Vagina (tissue), 2 donors: Measurements from ENCODE around the gene SORCS2.

Experiments used
- POLR2A ChIP-seq, 2 donors: fragments of 450-650 bp; IDR thresholded peaks; one replicate each; pipeline ENCODE4 v1.6.1; 2017; ENCODE audit warnings: antibody characterized with exemption in 2 of 2, mild to moderate bottlenecking in 2 of 2, moderate library complexity in 2 of 2
- POLR2AphosphoS5 ChIP-seq, 2 donors: sonication (generic); formaldehyde crosslinking; IDR thresholded peaks; one replicate each; pipeline ENCODE4 v1.9.0; 2017; ENCODE audit warnings: antibody characterized with exemption in 2 of 2, mild to moderate bottlenecking in 2 of 2, low read depth in 1 of 2; ENCODE audit not compliant: insufficient read depth in 1 of 2
- TF ChIP-seq, protein P1 (sequence below), 3 experiments: fragments of 450-650 bp in 2 of 3; fragments of 200-600 bp in 1 of 3; sonication (generic) in 1 of 3; IDR thresholded peaks; one replicate each; pipeline ENCODE4 v1.5.1; 2017 to 2019; ENCODE audit warnings: antibody characterized with exemption in 3 of 3, mild to moderate bottlenecking in 2 of 3, moderate library complexity in 2 of 3

- TF ChIP-seq, protein P1, sequence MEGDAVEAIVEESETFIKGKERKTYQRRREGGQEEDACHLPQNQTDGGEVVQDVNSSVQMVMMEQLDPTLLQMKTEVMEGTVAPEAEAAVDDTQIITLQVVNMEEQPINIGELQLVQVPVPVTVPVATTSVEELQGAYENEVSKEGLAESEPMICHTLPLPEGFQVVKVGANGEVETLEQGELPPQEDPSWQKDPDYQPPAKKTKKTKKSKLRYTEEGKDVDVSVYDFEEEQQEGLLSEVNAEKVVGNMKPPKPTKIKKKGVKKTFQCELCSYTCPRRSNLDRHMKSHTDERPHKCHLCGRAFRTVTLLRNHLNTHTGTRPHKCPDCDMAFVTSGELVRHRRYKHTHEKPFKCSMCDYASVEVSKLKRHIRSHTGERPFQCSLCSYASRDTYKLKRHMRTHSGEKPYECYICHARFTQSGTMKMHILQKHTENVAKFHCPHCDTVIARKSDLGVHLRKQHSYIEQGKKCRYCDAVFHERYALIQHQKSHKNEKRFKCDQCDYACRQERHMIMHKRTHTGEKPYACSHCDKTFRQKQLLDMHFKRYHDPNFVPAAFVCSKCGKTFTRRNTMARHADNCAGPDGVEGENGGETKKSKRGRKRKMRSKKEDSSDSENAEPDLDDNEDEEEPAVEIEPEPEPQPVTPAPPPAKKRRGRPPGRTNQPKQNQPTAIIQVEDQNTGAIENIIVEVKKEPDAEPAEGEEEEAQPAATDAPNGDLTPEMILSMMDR (IDR thresholded peaks at IDR 0.05): no peak
- TF ChIP-seq POLR2A (IDR thresholded peaks at IDR 0.05) (no peak), POLR2AphosphoS5 (IDR thresholded peaks at IDR 0.05; ENCODE audit: insufficient read depth in 1 of 2, low read depth in 1 of 2) (no peak)
Measured at GRCh38 chr4:7423801-7424552, 231.6 kb downstream of the SORCS2 start.
